ENCODE measurements around the gene PACRG. TPM values are rescaled to one million over a fixed set of nuclear protein-coding genes. Genes with fewer than 3 reads are reported as not detected.

The PACRG gene
- total RNA-seq, 2 experiments from 2014 or later = not detected

GRCh38 chr6:163212123-163212522, 484.3 kb downstream of the PACRG start:
- H4K20me1 ChIP-seq (ENCODE audit: insufficient read depth, low read length) = no peaks in the 10 kb centered on the region
- TF ChIP-seq EZH2phosphoT487 (IDR thresholded peaks at IDR 0.05; ENCODE audit: borderline replicate concordance, low read depth, low read length) = no peak
- TF ChIP-seq CTCF (conservative IDR thresholded peaks at IDR 0.05; ENCODE audit: low read length) = no peak
- intact Hi-C loops (cut with micrococcal nuclease; ENCODE audit: unreplicated experiment) = no loop called here
- no peak for DNase-seq (ENCODE audit: low spot score)
- ChIA-PET POLR2A (no interaction called here), CTCF (ENCODE audit: unreplicated experiment) (no interaction called here)
- no peaks in the 10 kb centered on the region for H3K9me3 ChIP-seq (ENCODE audit: low read length)
- no peak overlapping the region for H3K4me2 ChIP-seq (ENCODE audit: low read length)
- BruUV-seq (replicated peaks) = no TSS peak
- no peaks in the 10 kb centered on the region for H3K9me2 ChIP-seq (ENCODE audit: insufficient read depth, low read length)
- no peak overlapping the region for H3K4me3 ChIP-seq (ENCODE audit: low read depth, low read length, poor library complexity, severe bottlenecking)
- no peak overlapping the region for H3K27ac ChIP-seq (ENCODE audit: low read depth, low read length, poor library complexity, severe bottlenecking)
- no peak overlapping the region for H2AFZ ChIP-seq (ENCODE audit: low read length)
- no peaks in the 10 kb centered on the region for H3K36me3 ChIP-seq (ENCODE audit: insufficient read depth, low read length)
- H3K4me1 ChIP-seq (ENCODE audit: insufficient read depth, low read length, poor library complexity, severe bottlenecking) = no peaks in the 10 kb centered on the region
- H3K79me2 ChIP-seq (ENCODE audit: insufficient read depth, low read depth, low read length) = no peaks in the 10 kb centered on the region

- ChIA-PET POLR2A (interaction anchor here (0.7 kb wide), 1 partner anchor 1968 kb away, joined by 3 read pairs; no protein-coding TSS in a partner anchor), CTCF (ENCODE audit: unreplicated experiment) (no interaction called here)
- Histone ChIP-seq H3K4me1 (ENCODE audit: insufficient read depth, low read length, poor library complexity, severe bottlenecking) (no peaks in the 10 kb centered on the region), H3K9me2 (ENCODE audit: insufficient read depth, low read length) (no peaks in the 10 kb centered on the region), H3K27ac (ENCODE audit: low read depth, low read length, poor library complexity, severe bottlenecking) (no peak overlapping the region), H4K20me1 (ENCODE audit: insufficient read depth, low read length) (no peaks in the 10 kb centered on the region), H3K4me3 (ENCODE audit: low read depth, low read length, poor library complexity, severe bottlenecking) (no peak overlapping the region), H3K79me2 (ENCODE audit: insufficient read depth, low read depth, low read length) (no peaks in the 10 kb centered on the region), H3K36me3 (ENCODE audit: insufficient read depth, low read length) (no peaks in the 10 kb centered on the region), H2AFZ (ENCODE audit: low read length) (no peak overlapping the region), H3K9me3 (ENCODE audit: low read length) (no peaks in the 10 kb centered on the region), H3K4me2 (ENCODE audit: low read length) (no peak overlapping the region)
- TF ChIP-seq CTCF (conservative IDR thresholded peaks at IDR 0.05; ENCODE audit: low read length) = no peak
- no peak for TF ChIP-seq EZH2phosphoT487 (IDR thresholded peaks at IDR 0.05; ENCODE audit: borderline replicate concordance, low read depth, low read length)
- intact Hi-C loops (cut with micrococcal nuclease; ENCODE audit: unreplicated experiment) = no loop called here
- no peak for DNase-seq (ENCODE audit: low spot score)
- BruUV-seq (replicated peaks) = no TSS peak
These were observed 486.5 kb downstream of the PACRG start for GRCh38 chr6:163214259-163214658.

- no peaks in the 10 kb centered on the region for H3K9me2 ChIP-seq (ENCODE audit: insufficient read depth, low read length)
- BruUV-seq (replicated peaks) = no TSS peak
These were observed 490.7 kb downstream of the PACRG start for GRCh38 chr6:163218361-163218894.

More at GRCh38 chr6:163218361-163218894, 490.7 kb downstream of the PACRG start:
- no peaks in the 10 kb centered on the region for H3K4me1 ChIP-seq (ENCODE audit: insufficient read depth, low read length, poor library complexity, severe bottlenecking)
- TF ChIP-seq EZH2phosphoT487 (IDR thresholded peaks at IDR 0.05; ENCODE audit: borderline replicate concordance, low read depth, low read length) (no peak), CTCF (conservative IDR thresholded peaks at IDR 0.05; ENCODE audit: low read length) (no peak)
- H3K79me2 ChIP-seq (ENCODE audit: insufficient read depth, low read depth, low read length) = no peaks in the 10 kb centered on the region
- no peak overlapping the region for H3K4me2 ChIP-seq (ENCODE audit: low read length)
- H3K4me3 ChIP-seq (ENCODE audit: low read depth, low read length, poor library complexity, severe bottlenecking) = no peak overlapping the region
- H3K9me3 ChIP-seq (ENCODE audit: low read length) = no peaks in the 10 kb centered on the region
- H3K36me3 ChIP-seq (ENCODE audit: insufficient read depth, low read length) = no peaks in the 10 kb centered on the region
- ChIA-PET POLR2A (no interaction called here), CTCF (ENCODE audit: unreplicated experiment) (no interaction called here)
- no peak overlapping the region for H3K27ac ChIP-seq (ENCODE audit: low read depth, low read length, poor library complexity, severe bottlenecking)
- DNase-seq (ENCODE audit: low spot score) = no peak
- intact Hi-C loops (cut with micrococcal nuclease; ENCODE audit: unreplicated experiment) = no loop called here
- H2AFZ ChIP-seq (ENCODE audit: low read length) = no peak overlapping the region
- no peaks in the 10 kb centered on the region for H4K20me1 ChIP-seq (ENCODE audit: insufficient read depth, low read length)

All from OCI-LY7 (cell line).